CD14-positive monocyte (primary cell): ENCODE results near the gene ZNF638. TPM values are rescaled to one million over a fixed set of nuclear protein-coding genes. Genes with fewer than 3 reads are reported as not detected.
A peak's percentile ranks its signal among the peaks of the same experiment; 100 is the strongest.

ENCODE experiments used
- DNase-seq, 3 donors: peaks; one replicate each; pipeline ENCODE4 v3.0.0-alpha.2; 2011 to 2022
- H2AFZ ChIP-seq: 2 replicates; pipeline ENCODE4 v1.6.0; 2012; ENCODE audit warnings: mild to moderate bottlenecking, low read depth, low read length, inconsistent platforms; ENCODE audit not compliant: insufficient read depth, poor library complexity, severe bottlenecking
- H3K27ac ChIP-seq, 2 donors: 1 replicate in 1 of 2; 2 replicates in 1 of 2; pipeline ENCODE4 v1.5.1; 2012 to 2013; ENCODE audit warnings: low read length in 2 of 2, control low read depth in 1 of 2, inconsistent platforms in 1 of 2, low read depth in 1 of 2, mild to moderate bottlenecking in 1 of 2
- H3K27me3 ChIP-seq, 2 donors: one replicate each; pipeline versions ENCODE4 v1.6.0 to v1.6.1; 2011 to 2013; ENCODE audit warnings: low read length in 2 of 2; ENCODE audit not compliant: control insufficient read depth in 2 of 2, insufficient read depth in 2 of 2
- H3K36me3 ChIP-seq, 2 donors: replicated peaks in 1 of 2; 1 replicate in 1 of 2; 2 replicates in 1 of 2; pipeline versions ENCODE4 v1.5.1 to v1.6.1; 2012 to 2013; ENCODE audit warnings: low read length in 2 of 2, control low read depth in 1 of 2, inconsistent platforms in 1 of 2, mild to moderate bottlenecking in 1 of 2; ENCODE audit not compliant: insufficient read depth in 2 of 2, control insufficient read depth in 1 of 2
- H3K4me1 ChIP-seq, 2 donors: 1 replicate in 1 of 2; 2 replicates in 1 of 2; pipeline versions ENCODE4 v1.5.1 to v1.6.1; 2012 to 2013; ENCODE audit warnings: low read length in 2 of 2, control low read depth in 1 of 2, inconsistent platforms in 1 of 2, mild to moderate bottlenecking in 1 of 2, moderate library complexity in 1 of 2; ENCODE audit not compliant: insufficient read depth in 2 of 2, control insufficient read depth in 1 of 2
- H3K4me2 ChIP-seq: replicated peaks from 2 replicates; pipeline ENCODE3; 2012; ENCODE audit warnings: low read length, moderate library complexity, mild to moderate bottlenecking; ENCODE audit not compliant: poor library complexity, severe bottlenecking; ENCODE audit errors: extremely low read depth
- H3K4me3 ChIP-seq, 3 experiments: fragments of 200-600 bp in 1 of 3; sonication (generic) in 1 of 3; replicated peaks in 1 of 3; 1 replicate in 2 of 3; 2 replicates in 1 of 3; pipeline ENCODE4 v1.5.1; 2011 to 2013; ENCODE audit warnings: low read length in 3 of 3, mild to moderate bottlenecking in 3 of 3, control low read depth in 2 of 3, low read depth in 2 of 3, inconsistent platforms in 1 of 3, moderate library complexity in 1 of 3
- H3K79me2 ChIP-seq: 2 replicates; pipeline ENCODE4 v1.6.0; 2012; ENCODE audit warnings: mild to moderate bottlenecking, control low read depth, inconsistent platforms, low read length, moderate library complexity; ENCODE audit not compliant: insufficient read depth
- H3K9ac ChIP-seq: 2 replicates; pipeline ENCODE4 v1.6.0; 2017; ENCODE audit warnings: low read length, mild to moderate bottlenecking; ENCODE audit not compliant: insufficient read depth, poor library complexity, severe bottlenecking
- H3K9me3 ChIP-seq, 2 donors: replicated peaks in 1 of 2; 1 replicate in 1 of 2; 2 replicates in 1 of 2; pipeline versions ENCODE4 v1.5.1 to v1.6.1; 2012 to 2013; ENCODE audit warnings: low read length in 2 of 2, control low read depth in 1 of 2; ENCODE audit not compliant: control insufficient read depth in 1 of 2, insufficient read depth in 1 of 2
- H4K20me1 ChIP-seq: 2 replicates; pipeline ENCODE4 v1.6.0; 2012; ENCODE audit warnings: mild to moderate bottlenecking, low read length, control low read depth, moderate library complexity; ENCODE audit not compliant: insufficient read depth
- H3K27ac Mint-ChIP-seq, 7 donors: one replicate each; pipeline ENCODE4 v1.8.0; 2020; ENCODE audit warnings: mild to moderate bottlenecking in 7 of 7, mixed read lengths in 7 of 7, moderate library complexity in 6 of 7, inconsistent platforms in 2 of 7
- H3K27me3 Mint-ChIP-seq, 3 donors: one replicate each; pipeline ENCODE4 v1.8.0; 2021 to 2022; ENCODE audit warnings: low read depth in 3 of 3, mild to moderate bottlenecking in 3 of 3, mixed read lengths in 3 of 3, moderate library complexity in 3 of 3, inconsistent platforms in 1 of 3
- H3K36me3 Mint-ChIP-seq, 2 donors: one replicate each; pipeline ENCODE4 v1.8.0; 2020; ENCODE audit warnings: mixed read lengths in 2 of 2, inconsistent platforms in 1 of 2, mild to moderate bottlenecking in 1 of 2
- H3K4me1 Mint-ChIP-seq: one replicate; pipeline ENCODE4 v1.8.0; 2020; ENCODE audit warnings: mild to moderate bottlenecking, mixed read lengths
- H3K4me3 Mint-ChIP-seq, 2 donors: one replicate each; pipeline ENCODE4 v1.8.0; 2020; ENCODE audit warnings: mild to moderate bottlenecking in 2 of 2, mixed read lengths in 2 of 2, moderate library complexity in 1 of 2
- H3K9me3 Mint-ChIP-seq, 7 donors: one replicate each; pipeline ENCODE4 v1.8.0; 2020 to 2022; ENCODE audit warnings: mixed read lengths in 7 of 7, mild to moderate bottlenecking in 6 of 7, moderate library complexity in 6 of 7, inconsistent platforms in 2 of 7
- WGBS: methylation state at CpG from one replicate; pipeline ENCODE4 v1.1.5; 2013; ENCODE audit warnings: missing lambda C conversion rate; ENCODE audit not compliant: insufficient coverage; 5-methylcytosine and 5-hydroxymethylcytosine counted together
- intact Hi-C, 2 donors: fragments of 100-400 bp; cut with micrococcal nuclease; formaldehyde crosslinking; loops; one replicate each; pipeline versions ENCODE4 v1.15.0 to v1.15.1; 2023
- polyA plus RNA-seq, 3 donors: library from polyadenylated mRNA; depleted of rRNA in 1 of 3; unstranded in 2 of 3; stranded (reverse) in 1 of 3; fragments of 300-500 nt in 2 of 3; fragments of >200 nt in 1 of 3; fragmentation: Illumina TruSeq in 2 of 3; gene quantifications; 1 replicate in 2 of 3; 2 replicates in 1 of 3; pipeline ENCODE4 v1.2.3, GENCODE V29; 2012 to 2021
- TF ChIP-seq, protein P1 (sequence below): fragments of 200-600 bp; IDR thresholded peaks from one replicate; pipeline ENCODE4 v1.8.0; 2022; ENCODE audit warnings: antibody characterized with exemption, mild to moderate bottlenecking

The ZNF638 gene
- polyA plus RNA-seq, 3 donors: 19.1 to 64.6 (median 22.4) TPM

DNA sequence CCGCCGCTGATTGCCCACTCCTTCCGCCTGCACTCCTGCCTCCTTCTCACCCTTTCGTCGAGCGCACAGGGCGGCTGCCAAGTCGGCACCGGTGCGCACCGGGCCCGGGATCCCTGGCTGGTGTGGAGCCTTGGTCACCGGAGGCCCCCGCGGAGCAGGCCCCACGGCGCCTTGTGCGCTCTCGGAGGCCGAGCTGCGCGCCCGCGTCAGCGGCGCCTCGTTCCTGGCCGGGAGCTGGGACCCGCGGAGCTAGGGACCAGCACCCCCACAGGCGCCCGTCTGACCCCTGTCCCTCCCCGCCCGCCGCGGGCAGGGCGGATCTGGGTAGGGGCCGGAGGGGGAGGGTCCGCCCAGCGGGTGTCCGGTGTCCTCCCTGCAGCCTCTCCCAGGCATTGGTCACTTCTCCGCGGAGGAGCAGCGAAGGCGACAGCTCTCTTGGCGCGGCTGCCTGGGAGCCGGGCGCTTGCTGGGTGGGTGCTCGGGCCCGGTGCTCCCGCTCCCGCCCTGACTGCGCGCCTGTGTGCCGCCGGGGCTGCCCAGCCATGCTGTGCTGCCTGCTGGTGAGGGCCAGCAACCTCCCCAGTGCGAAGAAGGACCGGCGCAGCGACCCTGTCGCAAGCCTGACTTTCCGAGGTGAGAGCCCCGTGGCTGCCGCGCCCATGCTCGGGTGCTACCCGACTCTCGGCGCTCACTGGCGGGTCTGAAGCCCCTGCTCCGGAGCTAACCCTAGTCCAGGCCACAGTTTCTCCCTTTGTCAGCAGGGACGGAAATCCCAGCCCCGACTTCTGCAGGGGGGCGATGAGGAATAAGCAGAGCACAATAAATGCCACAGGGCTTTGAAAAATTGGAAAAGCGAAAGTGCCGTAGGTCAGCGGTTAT is 135.0 kb downstream of the ZNF638 start:
- Histone ChIP-seq H3K27me3 (peaks cover 0 to 50% of the 10 kb centered on the region in 2 donors), H3K36me3 (peaks cover 4 to 34% of the 10 kb centered on the region in 2 donors), H3K9me3 (peaks cover 0 to 17% of the 10 kb centered on the region in 2 donors), H2AFZ (peak overlapping the region; percentile 72), H3K4me2 (peak overlapping the region; percentile 86), H4K20me1 (peaks cover 87% of the 10 kb centered on the region), H3K4me1 (peaks cover 35 to 64% of the 10 kb centered on the region in 2 donors), H3K79me2 (peaks cover 99% of the 10 kb centered on the region), H3K4me3 (peak overlapping the region; percentile 54 to 89 (median 82)), H3K9ac (peak overlapping the region; percentile 69), H3K27ac (peak overlapping the region in 1 of 2 donors; percentile 49)
- Mint-ChIP-seq H3K36me3 (peaks cover 32 to 36% of the 10 kb centered on the region in 2 donors), H3K9me3 (peaks cover under 1 to 18% (median 10%) of the 10 kb centered on the region in 7 donors), H3K27me3 (peaks cover 11 to 22% (median 21%) of the 10 kb centered on the region in 3 donors), H3K27ac (peak overlapping the region in 2 of 7 donors; percentile 35 to 49), H3K4me3 (peak overlapping the region in 1 of 2 donors; percentile 96), H3K4me1 (peaks cover 43% of the 10 kb centered on the region)
- under 1% methylated on average over 74 of the region's 78 CpGs for WGBS
- intact Hi-C loops: no loop called here
- peak in 2 of 3 donors; percentile 20 to 23 for DNase-seq
- TF ChIP-seq, protein P1, sequence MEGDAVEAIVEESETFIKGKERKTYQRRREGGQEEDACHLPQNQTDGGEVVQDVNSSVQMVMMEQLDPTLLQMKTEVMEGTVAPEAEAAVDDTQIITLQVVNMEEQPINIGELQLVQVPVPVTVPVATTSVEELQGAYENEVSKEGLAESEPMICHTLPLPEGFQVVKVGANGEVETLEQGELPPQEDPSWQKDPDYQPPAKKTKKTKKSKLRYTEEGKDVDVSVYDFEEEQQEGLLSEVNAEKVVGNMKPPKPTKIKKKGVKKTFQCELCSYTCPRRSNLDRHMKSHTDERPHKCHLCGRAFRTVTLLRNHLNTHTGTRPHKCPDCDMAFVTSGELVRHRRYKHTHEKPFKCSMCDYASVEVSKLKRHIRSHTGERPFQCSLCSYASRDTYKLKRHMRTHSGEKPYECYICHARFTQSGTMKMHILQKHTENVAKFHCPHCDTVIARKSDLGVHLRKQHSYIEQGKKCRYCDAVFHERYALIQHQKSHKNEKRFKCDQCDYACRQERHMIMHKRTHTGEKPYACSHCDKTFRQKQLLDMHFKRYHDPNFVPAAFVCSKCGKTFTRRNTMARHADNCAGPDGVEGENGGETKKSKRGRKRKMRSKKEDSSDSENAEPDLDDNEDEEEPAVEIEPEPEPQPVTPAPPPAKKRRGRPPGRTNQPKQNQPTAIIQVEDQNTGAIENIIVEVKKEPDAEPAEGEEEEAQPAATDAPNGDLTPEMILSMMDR: no peak

DNA sequence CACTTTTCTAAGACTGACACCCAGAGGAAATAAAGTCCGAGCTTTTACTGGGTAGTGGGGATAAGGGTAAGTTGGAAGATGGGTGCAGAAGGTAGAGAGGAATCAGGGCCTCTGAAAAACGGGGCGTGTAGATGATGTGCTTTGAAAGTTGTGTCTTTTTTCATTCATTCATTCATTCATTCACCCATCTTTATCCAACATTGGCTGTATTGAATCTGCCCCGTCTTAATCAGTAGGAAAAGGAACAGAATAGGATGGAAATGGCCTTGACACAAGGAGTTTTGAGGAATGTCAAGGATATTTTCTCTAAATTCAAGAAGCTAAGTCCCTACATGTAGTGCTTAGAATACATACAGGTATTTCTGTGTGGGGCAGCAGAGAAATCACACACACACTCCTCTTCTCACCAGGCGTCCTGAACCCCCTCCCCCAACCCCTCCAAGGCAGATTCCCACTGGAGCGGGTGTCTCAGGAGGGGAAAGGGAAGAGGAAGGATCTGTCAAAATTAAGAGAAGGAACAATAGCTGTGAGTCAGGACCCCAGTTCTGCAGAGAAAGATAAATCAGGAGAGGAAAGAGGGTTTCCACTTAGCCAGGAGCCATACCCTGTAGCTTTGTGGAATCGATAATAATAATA is 135.7 kb downstream of the ZNF638 start:
- H3K4me2 ChIP-seq: peak overlapping the region; percentile 86
- H3K27ac ChIP-seq: no peak overlapping the region
- H3K79me2 ChIP-seq: peaks cover 99% of the 10 kb centered on the region
- Mint-ChIP-seq H3K9me3 (peaks cover 1 to 13% (median 7%) of the 10 kb centered on the region in 7 donors), H3K4me3 (peak overlapping the region in 1 of 2 donors; percentile 96), H3K36me3 (peaks cover 33 to 37% of the 10 kb centered on the region in 2 donors), H3K27me3 (peaks cover 11 to 21% (median 21%) of the 10 kb centered on the region in 3 donors), H3K4me1 (peaks cover 44% of the 10 kb centered on the region), H3K27ac (peak overlapping the region in 2 of 7 donors; percentile 35 to 52)
- peaks cover 80% of the 10 kb centered on the region for H4K20me1 ChIP-seq
- no peak for DNase-seq
- TF ChIP-seq, protein P1: no peak
- peaks cover 0 to 50% of the 10 kb centered on the region in 2 donors for H3K27me3 ChIP-seq
- peaks cover 0 to 12% of the 10 kb centered on the region in 2 donors for H3K9me3 ChIP-seq
- intact Hi-C loops: no loop called here
- H3K36me3 ChIP-seq: peaks cover 4 to 34% of the 10 kb centered on the region in 2 donors
- WGBS: no CpG with 5 or more reads among the region's 7 CpGs
- H3K9ac ChIP-seq: peak overlapping the region; percentile 69
- peaks cover 35 to 64% of the 10 kb centered on the region in 2 donors for H3K4me1 ChIP-seq
- peak overlapping the region; percentile 72 for H2AFZ ChIP-seq
- H3K4me3 ChIP-seq: peak overlapping the region; percentile 54 to 89 (median 82)
